OCI-LY7 (cell line): ENCODE data around the gene EPB41L4A. TPM values are rescaled to one million over a fixed set of nuclear protein-coding genes. Genes with fewer than 3 reads are reported as not detected.

Experiments used
- BruUV-seq: library from RNA; stranded (reverse); fragments of 400-500 nt; replicated peaks from 2 replicates; lab custom pipeline; 2021; lab: Mats Ljungman, UMichigan
- CTCF ChIA-PET: fragments of 300-600 bp; sonication (Branson Sonifier 250); formaldehyde crosslinking; loops from one replicate; lab custom pipeline; 2022; ENCODE audit warnings: antibody characterized with exemption; ENCODE audit not compliant: unreplicated experiment; lab: Charles Lee
- POLR2A ChIA-PET: fragments of 300-600 bp; sonication (Branson Sonifier 250); formaldehyde crosslinking; loops from one replicate; lab custom pipeline; 2022; ENCODE audit warnings: antibody characterized with exemption; lab: Charles Lee
- DNase-seq: peaks from one replicate; pipeline ENCODE4 v3.0.0-alpha.2; 2015; ENCODE audit warnings: low spot score
- H2AFZ ChIP-seq: fragments of 200-600 bp; sonication (generic), shearing (Covaris generic); 2 replicates; pipeline ENCODE4 v1.6.1; 2014; ENCODE audit warnings: mild to moderate bottlenecking, antibody characterized with exemption, low read length, moderate library complexity
- H3K27ac ChIP-seq: fragments of 200-600 bp; sonication (generic); 2 replicates; pipeline ENCODE4 v1.5.1; 2014; ENCODE audit warnings: mixed run types, low read depth, mild to moderate bottlenecking, moderate library complexity, low read length, inconsistent platforms; ENCODE audit not compliant: poor library complexity, severe bottlenecking
- H3K36me3 ChIP-seq: fragments of 200-600 bp; sonication (generic); 2 replicates; pipeline ENCODE4 v1.6.1; 2014; ENCODE audit warnings: mild to moderate bottlenecking, antibody characterized with exemption, low read length, moderate library complexity, mixed read lengths; ENCODE audit not compliant: insufficient read depth
- H3K4me1 ChIP-seq: fragments of 200-600 bp; sonication (generic); 2 replicates; pipeline ENCODE4 v1.5.1; 2014; ENCODE audit warnings: mild to moderate bottlenecking, low read length; ENCODE audit not compliant: insufficient read depth, poor library complexity, severe bottlenecking
- H3K4me2 ChIP-seq: fragments of 200-600 bp; sonication (generic); 2 replicates; pipeline ENCODE4 v1.6.1; 2014; ENCODE audit warnings: mild to moderate bottlenecking, low read length
- H3K4me3 ChIP-seq: fragments of 200-600 bp; sonication (generic); 2 replicates; pipeline ENCODE4 v1.5.1; 2014; ENCODE audit warnings: mild to moderate bottlenecking, low read depth, low read length; ENCODE audit not compliant: poor library complexity, severe bottlenecking
- H3K79me2 ChIP-seq: fragments of 200-600 bp; sonication (generic); 2 replicates; pipeline ENCODE4 v1.6.1; 2016; ENCODE audit warnings: low read depth, mild to moderate bottlenecking, low read length, moderate library complexity, mixed read lengths; ENCODE audit not compliant: insufficient read depth
- H3K9me2 ChIP-seq: fragments of 200-600 bp; sonication (generic); 2 replicates; pipeline ENCODE4 v1.6.1; 2016; ENCODE audit warnings: mild to moderate bottlenecking, low read length, mixed read lengths; ENCODE audit not compliant: insufficient read depth
- H3K9me3 ChIP-seq: fragments of 200-600 bp; sonication (generic); 2 replicates; pipeline ENCODE4 v1.6.1; 2014; ENCODE audit warnings: mild to moderate bottlenecking, mixed run types, low read length, mixed read lengths
- H4K20me1 ChIP-seq: fragments of 200-600 bp; sonication (generic); 2 replicates; pipeline ENCODE4 v1.6.1; 2014; ENCODE audit warnings: mild to moderate bottlenecking, antibody characterized with exemption, low read length, moderate library complexity, mixed read lengths; ENCODE audit not compliant: insufficient read depth
- EZH2phosphoT487 ChIP-seq: fragments of 200-600 bp; sonication (generic); IDR thresholded peaks from 2 replicates; pipeline ENCODE4 v1.6.1; 2018; ENCODE audit warnings: low read depth, borderline replicate concordance, mild to moderate bottlenecking, mixed run types, antibody characterized with exemption, low read length, moderate library complexity, mixed read lengths
- intact Hi-C: fragments of 100-400 bp; cut with micrococcal nuclease; formaldehyde crosslinking; loops from one replicate; pipeline ENCODE4 v1.10.0; 2022; ENCODE audit not compliant: unreplicated experiment
- total RNA-seq, 2 experiments: library from RNA; depleted of rRNA in 1 of 2; stranded (reverse); fragments of >200 nt in 1 of 2; shearing (Covaris generic) in 1 of 2; gene quantifications; 2 replicates each; pipeline ENCODE4 v1.2.3, GENCODE V29; 2014 to 2022
- TF ChIP-seq, protein P1 (sequence below): fragments of 200-600 bp; sonication (generic); conservative IDR thresholded peaks from 2 replicates; pipeline ENCODE4 v1.5.1; 2014; ENCODE audit warnings: mild to moderate bottlenecking, antibody characterized with exemption, low read length, moderate library complexity, mixed read lengths

Gene EPB41L4A
- total RNA-seq, 2 experiments from 2014 or later: 0.03 TPM; not detected in 1

DNA sequence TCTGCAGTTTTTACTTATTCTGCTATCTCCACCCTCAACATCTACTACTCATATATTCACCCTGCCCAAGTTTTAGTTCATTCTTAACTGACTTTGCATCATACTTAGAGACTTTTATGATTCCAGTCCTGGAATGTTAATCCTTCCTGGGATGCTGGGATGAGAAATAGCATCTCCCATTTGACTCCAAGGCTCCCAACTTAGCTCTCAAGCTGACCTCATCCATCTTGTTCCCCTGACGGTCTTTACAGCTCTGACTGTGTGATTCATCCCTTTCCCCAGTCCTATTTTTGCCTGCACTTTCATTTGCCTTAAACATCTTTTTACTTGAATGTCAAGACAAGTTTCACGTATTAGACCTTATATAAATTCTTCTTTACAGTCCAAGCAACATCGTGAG is 297.8 kb downstream of the EPB41L4A start:
- BruUV-seq: no TSS peak
- ChIA-PET CTCF (no interaction called here), POLR2A (interaction anchor here (0.6 kb wide), 2 partner anchors 14 to 140 kb away, joined by 3 read pairs; no protein-coding TSS in a partner anchor)
- H3K9me2 ChIP-seq: no peaks in the 10 kb centered on the region; the same call in 1 of the 2 replicates
- H4K20me1 ChIP-seq: no peaks in the 10 kb centered on the region
- intact Hi-C loops: no loop called here
- no peak overlapping the region for H3K4me2 ChIP-seq
- no peaks in the 10 kb centered on the region for H3K36me3 ChIP-seq
- H3K4me1 ChIP-seq: no peaks in the 10 kb centered on the region
- TF ChIP-seq, protein P1, sequence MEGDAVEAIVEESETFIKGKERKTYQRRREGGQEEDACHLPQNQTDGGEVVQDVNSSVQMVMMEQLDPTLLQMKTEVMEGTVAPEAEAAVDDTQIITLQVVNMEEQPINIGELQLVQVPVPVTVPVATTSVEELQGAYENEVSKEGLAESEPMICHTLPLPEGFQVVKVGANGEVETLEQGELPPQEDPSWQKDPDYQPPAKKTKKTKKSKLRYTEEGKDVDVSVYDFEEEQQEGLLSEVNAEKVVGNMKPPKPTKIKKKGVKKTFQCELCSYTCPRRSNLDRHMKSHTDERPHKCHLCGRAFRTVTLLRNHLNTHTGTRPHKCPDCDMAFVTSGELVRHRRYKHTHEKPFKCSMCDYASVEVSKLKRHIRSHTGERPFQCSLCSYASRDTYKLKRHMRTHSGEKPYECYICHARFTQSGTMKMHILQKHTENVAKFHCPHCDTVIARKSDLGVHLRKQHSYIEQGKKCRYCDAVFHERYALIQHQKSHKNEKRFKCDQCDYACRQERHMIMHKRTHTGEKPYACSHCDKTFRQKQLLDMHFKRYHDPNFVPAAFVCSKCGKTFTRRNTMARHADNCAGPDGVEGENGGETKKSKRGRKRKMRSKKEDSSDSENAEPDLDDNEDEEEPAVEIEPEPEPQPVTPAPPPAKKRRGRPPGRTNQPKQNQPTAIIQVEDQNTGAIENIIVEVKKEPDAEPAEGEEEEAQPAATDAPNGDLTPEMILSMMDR: no peak
- no peak for TF ChIP-seq EZH2phosphoT487
- no peak overlapping the region for H3K4me3 ChIP-seq
- H3K9me3 ChIP-seq: no peaks in the 10 kb centered on the region
- no peaks in the 10 kb centered on the region for H3K79me2 ChIP-seq
- no peak for DNase-seq
- no peak overlapping the region for H3K27ac ChIP-seq
- no peak overlapping the region for H2AFZ ChIP-seq

DNA sequence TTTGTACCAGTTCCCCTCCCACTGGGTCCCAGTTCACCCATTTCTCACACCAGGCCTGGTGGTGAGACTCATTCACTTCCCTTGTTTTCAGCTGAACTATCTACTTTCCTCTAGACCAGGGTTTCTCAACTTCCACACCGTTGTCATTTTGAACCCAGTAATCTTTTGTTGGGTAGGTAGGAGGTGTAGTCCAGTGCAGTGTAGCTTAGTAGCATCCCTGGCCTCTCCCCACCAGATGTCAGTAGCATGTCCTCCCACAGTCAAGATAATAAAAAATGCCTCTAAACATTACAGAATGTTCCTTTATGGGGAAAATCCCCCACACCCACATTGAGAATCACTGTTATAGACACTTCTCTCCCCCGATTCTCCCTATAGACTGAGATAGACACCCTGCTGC is 299.1 kb downstream of the EPB41L4A start:
- H3K4me3 ChIP-seq: no peak overlapping the region
- H2AFZ ChIP-seq: no peak overlapping the region
- TF ChIP-seq, protein P1: no peak
- TF ChIP-seq EZH2phosphoT487: no peak
- H3K9me2 ChIP-seq: no peaks in the 10 kb centered on the region; the same call in 1 of the 2 replicates
- H3K4me1 ChIP-seq: no peaks in the 10 kb centered on the region
- H3K79me2 ChIP-seq: no peaks in the 10 kb centered on the region
- BruUV-seq: no TSS peak
- ChIA-PET POLR2A (interaction anchor here (0.6 kb wide), 1 partner anchor 163 kb away, joined by 3 read pairs; no protein-coding TSS in a partner anchor), CTCF (interaction anchor here (1.0 kb wide), 1 partner anchor 10 kb away, joined by 3 read pairs; no protein-coding TSS in a partner anchor)
- DNase-seq: no peak
- H3K4me2 ChIP-seq: no peak overlapping the region
- no peaks in the 10 kb centered on the region for H4K20me1 ChIP-seq
- H3K36me3 ChIP-seq: no peaks in the 10 kb centered on the region
- H3K27ac ChIP-seq: no peak overlapping the region
- H3K9me3 ChIP-seq: no peaks in the 10 kb centered on the region
- intact Hi-C loops: no loop called here

DNA sequence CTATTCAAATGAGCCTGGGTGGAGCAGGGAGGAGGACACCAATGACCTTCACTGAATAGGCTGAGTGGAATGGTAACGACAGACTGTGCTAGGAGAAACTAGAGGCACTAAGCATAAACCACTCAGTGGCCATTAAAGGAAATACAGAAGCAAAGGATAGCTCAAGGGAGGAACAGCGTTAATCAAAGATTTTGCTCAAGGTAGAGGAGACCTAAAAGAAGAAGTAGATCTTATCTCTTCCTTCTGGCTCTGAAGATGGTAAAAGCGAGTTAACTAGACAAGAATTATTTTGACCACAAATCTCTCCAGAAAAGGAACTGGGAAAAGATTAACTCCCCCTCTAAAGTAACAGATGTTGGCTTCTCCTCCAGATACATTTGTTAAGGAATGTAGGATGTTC is 299.6 kb downstream of the EPB41L4A start:
- H4K20me1 ChIP-seq: no peaks in the 10 kb centered on the region
- H3K79me2 ChIP-seq: no peaks in the 10 kb centered on the region
- no peak overlapping the region for H2AFZ ChIP-seq
- CTCF ChIA-PET: interaction anchor here (1.0 kb wide), 1 partner anchor 11 kb away, joined by 3 read pairs; no protein-coding TSS in a partner anchor
- BruUV-seq: no TSS peak
- TF ChIP-seq, protein P1: no peak
- TF ChIP-seq EZH2phosphoT487: no peak
- H3K4me3 ChIP-seq: no peak overlapping the region
- no peaks in the 10 kb centered on the region for H3K36me3 ChIP-seq
- H3K9me2 ChIP-seq: no peaks in the 10 kb centered on the region; the same call in 1 of the 2 replicates
- H3K4me2 ChIP-seq: no peak overlapping the region
- no peak for DNase-seq
- H3K4me1 ChIP-seq: no peaks in the 10 kb centered on the region
- POLR2A ChIA-PET: interaction anchor here (1.3 kb wide), 1 partner anchor 9 kb away, joined by 3 read pairs; no protein-coding TSS in a partner anchor
- intact Hi-C loops: no loop called here
- no peak overlapping the region for H3K27ac ChIP-seq
- no peaks in the 10 kb centered on the region for H3K9me3 ChIP-seq
